PC-3 (cell line): ENCODE data around the gene FAM219B. TPM values are rescaled to one million over a fixed set of nuclear protein-coding genes. Genes with fewer than 3 reads are reported as not detected.

ENCODE experiments used
- ATAC-seq: fragments of 200-7000 bp; cut with Tn5 transposase; 2 replicates; pipeline ENCODE4 v1.9.1; 2020; ENCODE audit warnings: mild to moderate bottlenecking, moderate library complexity
- BruUV-seq: library from RNA; stranded (reverse); fragments of 400-500 nt; replicated peaks from 2 replicates; lab custom pipeline; 2021; lab: Mats Ljungman, UMichigan
- CTCF ChIA-PET: fragments of 300-600 bp; sonication (Branson Sonifier 250); formaldehyde crosslinking; loops from one replicate; lab custom pipeline; 2022; ENCODE audit warnings: antibody characterized with exemption; lab: Charles Lee
- POLR2A ChIA-PET: fragments of 300-600 bp; sonication (Branson Sonifier 250); formaldehyde crosslinking; loops from one replicate; lab custom pipeline; 2022; ENCODE audit warnings: antibody characterized with exemption; ENCODE audit not compliant: unreplicated experiment; lab: Charles Lee
- DNase-seq: peaks from one replicate; pipeline ENCODE4 v3.0.0-alpha.2; 2015
- H2AFZ ChIP-seq: fragments of 300-600 bp; sonication (generic); 2 replicates; pipeline ENCODE4 v1.6.0; 2016; ENCODE audit warnings: antibody characterized with exemption, low read length
- H3F3A ChIP-seq: fragments of 300-600 bp; sonication (generic); one replicate; pipeline ENCODE4 v1.6.0; 2017; ENCODE audit warnings: antibody characterized with exemption, low read length, control low read depth, mild to moderate bottlenecking; ENCODE audit not compliant: unreplicated experiment
- H3K27ac ChIP-seq: fragments of 300-600 bp; sonication (generic); 2 replicates; pipeline ENCODE4 v1.5.1; 2016; ENCODE audit warnings: mild to moderate bottlenecking, low read length
- H3K27me3 ChIP-seq: fragments of 300-600 bp; sonication (generic); 2 replicates; pipeline ENCODE4 v1.6.1; 2016; ENCODE audit warnings: low read length, mixed read lengths
- H3K36me3 ChIP-seq: fragments of 300-600 bp; sonication (generic); 2 replicates; pipeline ENCODE4 v1.6.1; 2016; ENCODE audit warnings: low read depth, mixed run types, low read length, mixed read lengths
- H3K4me1 ChIP-seq: fragments of 300-600 bp; sonication (generic); 2 replicates; pipeline ENCODE4 v1.5.1; 2016; ENCODE audit warnings: low read length; ENCODE audit not compliant: insufficient read depth
- H3K4me2 ChIP-seq: fragments of 300-600 bp; sonication (generic); 2 replicates; pipeline ENCODE4 v1.6.0; 2016; ENCODE audit warnings: low read length
- H3K4me3 ChIP-seq: fragments of 300-600 bp; sonication (generic); 2 replicates; pipeline ENCODE4 v1.5.1; 2016; ENCODE audit warnings: mild to moderate bottlenecking, low read length, mixed read lengths
- H3K79me2 ChIP-seq: fragments of 300-600 bp; sonication (generic); 2 replicates; pipeline ENCODE4 v1.6.1; 2017; ENCODE audit warnings: low read length, mixed read lengths
- H3K9ac ChIP-seq: fragments of 300-600 bp; sonication (generic); 2 replicates; pipeline ENCODE4 v1.6.0; 2016; ENCODE audit warnings: mild to moderate bottlenecking, low read length
- H3K9me2 ChIP-seq: fragments of 300-600 bp; sonication (generic); replicated peaks from 2 replicates; pipeline ENCODE4 v1.6.1; 2016; ENCODE audit warnings: mixed run types, low read length, mixed read lengths
- H3K9me3 ChIP-seq: fragments of 300-600 bp; sonication (generic); 2 replicates; pipeline ENCODE4 v1.6.1; 2016; ENCODE audit warnings: low read length, mixed read lengths
- H4K20me1 ChIP-seq: fragments of 300-600 bp; sonication (generic); 2 replicates; pipeline ENCODE4 v1.6.1; 2016; ENCODE audit warnings: low read length, mixed read lengths
- CTCF ChIP-seq: fragments of 300-600 bp; sonication (generic); conservative IDR thresholded peaks from 2 replicates; pipeline ENCODE4 v1.5.1; 2017; ENCODE audit warnings: antibody characterized with exemption, low read depth, mild to moderate bottlenecking, low read length
- EZH2 ChIP-seq: fragments of 300-600 bp; sonication (generic); IDR thresholded peaks from one replicate; pipeline ENCODE4 v1.6.1; 2017; ENCODE audit warnings: antibody characterized with exemption, mild to moderate bottlenecking, low read length; ENCODE audit not compliant: unreplicated experiment
- EZH2phosphoT487 ChIP-seq: fragments of 300-600 bp; sonication (generic); IDR thresholded peaks from 2 replicates; pipeline ENCODE4 v1.6.1; 2018; ENCODE audit warnings: mild to moderate bottlenecking, antibody characterized with exemption, low read length, borderline replicate concordance
- intact Hi-C: fragments of 100-400 bp; cut with micrococcal nuclease; formaldehyde crosslinking; loops from 2 replicates; pipeline ENCODE4 v1.9.0; 2023
- total RNA-seq: library from RNA; depleted of rRNA; stranded (reverse); fragments of >200 nt; gene quantifications from 2 replicates; pipeline ENCODE4 v1.2.3, GENCODE V29; 2014

FAM219B gene
- total RNA-seq, 1 experiment from 2014 or later = 23.8 TPM

GRCh38 chr15:74891469-74891868 is 15.2 kb downstream of the FAM219B start:
- H2AFZ ChIP-seq = no peak overlapping the region
- no peaks in the 10 kb centered on the region for H4K20me1 ChIP-seq
- POLR2A ChIA-PET = no interaction called here
- peak overlapping the region; percentile 96; the same call in 1 of the 2 replicates for H3K4me2 ChIP-seq
- CTCF ChIA-PET = interaction anchor here (0.9 kb wide), 1 partner anchor 10 kb away, joined by 3 read pairs; no protein-coding TSS in a partner anchor
- BruUV-seq = no TSS peak
- no peaks in the 10 kb centered on the region for H3K9me2 ChIP-seq
- intact Hi-C loops = no loop called here
- no peaks in the 10 kb centered on the region for H3K9me3 ChIP-seq
- H3K27ac ChIP-seq = no peak overlapping the region
- H3K27me3 ChIP-seq = no peaks in the 10 kb centered on the region
- H3K4me1 ChIP-seq = peaks cover 35% of the 10 kb centered on the region
- H3K79me2 ChIP-seq = peaks cover 16% of the 10 kb centered on the region
- DNase-seq = peak; percentile 25
- no peak overlapping the region for H3K4me3 ChIP-seq
- H3F3A ChIP-seq = no peaks in the 10 kb centered on the region
- no peak for TF ChIP-seq CTCF
- TF ChIP-seq EZH2phosphoT487 = no peak
- TF ChIP-seq EZH2 = no peak
- ATAC-seq = no peak
- H3K9ac ChIP-seq = no peak overlapping the region
- peaks cover 12% of the 10 kb centered on the region; the same call in 1 of the 2 replicates for H3K36me3 ChIP-seq

- Histone ChIP-seq H3K4me3 (peak overlapping the region; percentile 90), H4K20me1 (no peaks in the 10 kb centered on the region), H3K36me3 (peaks cover 12% of the 10 kb centered on the region; the same call in 1 of the 2 replicates), H3K9ac (peak overlapping the region; percentile 89), H3K79me2 (peaks cover 16% of the 10 kb centered on the region), H3K9me2 (no peaks in the 10 kb centered on the region), H2AFZ (peak overlapping the region; percentile 87; the same call in 1 of the 2 replicates), H3K9me3 (no peaks in the 10 kb centered on the region), H3K27ac (no peak overlapping the region), H3K27me3 (no peaks in the 10 kb centered on the region), H3K4me1 (peaks cover 35% of the 10 kb centered on the region), H3K4me2 (peak overlapping the region; percentile 96), H3F3A (no peaks in the 10 kb centered on the region)
- DNase-seq (no peak), ATAC-seq (no peak; the same call in 1 of the 2 replicates)
- ChIA-PET POLR2A (no interaction called here), CTCF (interaction anchor here (0.6 kb wide), 1 partner anchor 12 kb away, joined by 7 read pairs; no protein-coding TSS in a partner anchor)
- intact Hi-C loops = no loop called here
- no peak for TF ChIP-seq EZH2
- TF ChIP-seq EZH2phosphoT487 = no peak
- TF ChIP-seq CTCF = no peak
- no TSS peak for BruUV-seq
Observed at GRCh38 chr15:74890665-74890960, 16.0 kb downstream of the FAM219B start.

GRCh38 chr15:74889883-74890664 is 16.6 kb downstream of the FAM219B start, which contains the start of gene MPI:
Gene MPI, plus strand, starts transcription at chr15:74890042. Its CDS starts 32 bp downstream, at chr15:74890074.
- no peaks in the 10 kb centered on the region for H3F3A ChIP-seq
- BruUV-seq = TSS peak; percentile 83
- H3K36me3 ChIP-seq = peaks cover 12% of the 10 kb centered on the region; the same call in 1 of the 2 replicates
- peak within 1 kb of the TSS; percentile 96 for H3K4me2 ChIP-seq
- peaks cover 36% of the 10 kb centered on the region for H3K4me1 ChIP-seq
- H3K9me2 ChIP-seq = no peaks in the 10 kb centered on the region
- no peaks in the 10 kb centered on the region for H4K20me1 ChIP-seq
- peak within 1 kb of the TSS; percentile 89 for H3K9ac ChIP-seq
- H2AFZ ChIP-seq = peak within 1 kb of the TSS; percentile 87
- H3K4me3 ChIP-seq = peak within 1 kb of the TSS; percentile 90
- DNase-seq = peak; percentile 81
- POLR2A ChIA-PET = no interaction called here
- intact Hi-C loops = no loop called here
- no peaks in the 10 kb centered on the region for H3K27me3 ChIP-seq
- CTCF ChIA-PET = interaction anchor here (0.6 kb wide), 1 partner anchor 11 kb away, joined by 7 read pairs; no protein-coding TSS in a partner anchor
- H3K9me3 ChIP-seq = no peaks in the 10 kb centered on the region
- peak within 1 kb of the TSS; percentile 10; the same call in 1 of the 2 replicates for H3K27ac ChIP-seq
- peaks cover 16% of the 10 kb centered on the region for H3K79me2 ChIP-seq
- ATAC-seq = peak; percentile 93
- no peak for TF ChIP-seq CTCF
- no peak for TF ChIP-seq EZH2phosphoT487
- no peak for TF ChIP-seq EZH2
